ENCODE results near the gene CRK. TPM values are rescaled to one million over a fixed set of nuclear protein-coding genes. Genes with fewer than 3 reads are reported as not detected.

The CRK gene
- polyA plus RNA-seq, 3 donors: 22.3 to 28.0 (median 26.5) TPM

DNA sequence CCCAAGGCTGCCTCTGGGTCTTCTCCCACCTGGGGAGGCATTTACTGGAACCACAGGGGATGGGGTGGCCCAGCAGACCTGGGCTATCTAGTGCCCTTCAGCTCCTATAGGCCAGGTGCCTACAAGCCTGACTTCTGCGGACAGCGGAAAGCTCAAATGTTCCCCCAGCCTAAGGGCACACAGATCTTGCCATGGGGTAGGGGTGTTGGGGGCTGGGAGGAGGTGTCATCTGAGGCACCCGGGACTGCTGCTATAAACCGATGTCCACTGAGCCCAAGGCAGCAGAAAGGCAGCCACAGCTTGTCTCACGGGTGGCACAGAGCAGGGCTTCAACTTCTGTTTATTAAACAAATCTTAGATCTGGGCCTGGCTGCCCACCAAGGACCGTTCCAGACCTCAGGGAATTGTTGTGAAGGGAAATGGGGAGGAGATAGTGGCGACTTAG lies 32.8 kb upstream of the CRK start:
- Histone ChIP-seq H3K36me3 (replicated peaks in 1 of 2; ENCODE audit: control insufficient read depth in 1 of 2, insufficient read depth in 2 of 2, low read length in 2 of 2) (no peaks in the 10 kb centered on the region), H3K9me3 (replicated peaks in 1 of 2; ENCODE audit: control insufficient read depth in 1 of 2, insufficient read depth in 1 of 2, low read length in 2 of 2) (no peaks in the 10 kb centered on the region), H3K4me3 (replicated peaks in 1 of 3; ENCODE audit: low read depth in 2 of 3, low read length in 3 of 3) (peak overlapping the region in 2 of 3 experiments; percentile 30 to 78), H3K9ac (ENCODE audit: insufficient read depth, low read length, poor library complexity, severe bottlenecking) (no peak overlapping the region), H3K27ac (ENCODE audit: low read depth in 1 of 2, low read length in 2 of 2) (no peak overlapping the region), H3K79me2 (ENCODE audit: insufficient read depth, low read length) (no peaks in the 10 kb centered on the region), H2AFZ (ENCODE audit: insufficient read depth, low read depth, low read length, poor library complexity, severe bottlenecking) (no peak overlapping the region), H3K27me3 (ENCODE audit: control insufficient read depth in 2 of 2, insufficient read depth in 2 of 2, low read length in 2 of 2) (peaks cover 10 to 65% of the 10 kb centered on the region in 2 donors), H3K4me2 (replicated peaks; ENCODE audit: extremely low read depth, low read length, poor library complexity, severe bottlenecking) (peak overlapping the region; percentile 89), H3K4me1 (ENCODE audit: control insufficient read depth in 1 of 2, insufficient read depth in 2 of 2, low read length in 2 of 2) (peaks cover 62 to 76% of the 10 kb centered on the region in 2 donors), H4K20me1 (ENCODE audit: insufficient read depth, low read length) (peaks cover 29% of the 10 kb centered on the region)
- Mint-ChIP-seq H3K9me3 (peaks cover 2 to 14% (median 10%) of the 10 kb centered on the region in 7 donors), H3K36me3 (peaks cover 15 to 16% of the 10 kb centered on the region in 2 donors), H3K27ac (peak overlapping the region in 2 of 7 donors; percentile 13 to 54), H3K4me1 (peaks cover 55% of the 10 kb centered on the region), H3K27me3 (ENCODE audit: low read depth in 3 of 3) (peaks cover 53 to 86% (median 64%) of the 10 kb centered on the region in 3 donors), H3K4me3 (peak overlapping the region; percentile 70)
- DNase-seq: no peak
- intact Hi-C loops (cut with micrococcal nuclease): no loop called here
- TF ChIP-seq CTCF (IDR thresholded peaks at IDR 0.05): no peak
- 93% methylated on average over 5 of the region's 7 CpGs for WGBS (ENCODE audit: insufficient coverage)

- Mint-ChIP-seq H3K27ac (peak overlapping the region; percentile 8 to 78 (median 55)), H3K36me3 (peaks cover 15 to 17% of the 10 kb centered on the region in 2 donors), H3K4me1 (peaks cover 49% of the 10 kb centered on the region), H3K9me3 (peaks cover 2 to 14% (median 10%) of the 10 kb centered on the region in 7 donors), H3K27me3 (ENCODE audit: low read depth in 3 of 3) (peaks cover 50 to 86% (median 62%) of the 10 kb centered on the region in 3 donors), H3K4me3 (peak overlapping the region; percentile 82 to 87)
- DNase-seq: peak; percentile 53 to 65 (median 62)
- Histone ChIP-seq H3K4me2 (replicated peaks; ENCODE audit: extremely low read depth, low read length, poor library complexity, severe bottlenecking) (peak overlapping the region; percentile 89), H3K27me3 (ENCODE audit: control insufficient read depth in 2 of 2, insufficient read depth in 2 of 2, low read length in 2 of 2) (peaks cover 10 to 61% of the 10 kb centered on the region in 2 donors), H3K27ac (ENCODE audit: low read depth in 1 of 2, low read length in 2 of 2) (peak overlapping the region in 1 of 2 donors; percentile 48), H3K4me3 (replicated peaks in 1 of 3; ENCODE audit: low read depth in 2 of 3, low read length in 3 of 3) (peak overlapping the region; percentile 39 to 78 (median 51)), H3K79me2 (ENCODE audit: insufficient read depth, low read length) (no peaks in the 10 kb centered on the region), H4K20me1 (ENCODE audit: insufficient read depth, low read length) (peaks cover 24% of the 10 kb centered on the region), H3K4me1 (ENCODE audit: control insufficient read depth in 1 of 2, insufficient read depth in 2 of 2, low read length in 2 of 2) (peaks cover 55 to 70% of the 10 kb centered on the region in 2 donors), H3K9me3 (replicated peaks in 1 of 2; ENCODE audit: control insufficient read depth in 1 of 2, insufficient read depth in 1 of 2, low read length in 2 of 2) (no peaks in the 10 kb centered on the region), H2AFZ (ENCODE audit: insufficient read depth, low read depth, low read length, poor library complexity, severe bottlenecking) (peak overlapping the region; percentile 77), H3K36me3 (replicated peaks in 1 of 2; ENCODE audit: control insufficient read depth in 1 of 2, insufficient read depth in 2 of 2, low read length in 2 of 2) (no peaks in the 10 kb centered on the region), H3K9ac (ENCODE audit: insufficient read depth, low read length, poor library complexity, severe bottlenecking) (peak overlapping the region; percentile 46)
- TF ChIP-seq CTCF (IDR thresholded peaks at IDR 0.05): no peak
- WGBS (ENCODE audit: insufficient coverage): 3% methylated on average over 68 of the region's 72 CpGs
- intact Hi-C loops (cut with micrococcal nuclease): no loop called here
These were observed 32.1 kb upstream of the CRK start for GRCh38 chr17:1487939-1488825.
